Esophagus mucosa (tissue), 1 donor: ENCODE measurements around the gene HDAC8. TPM values are rescaled to one million over a fixed set of nuclear protein-coding genes. Genes with fewer than 3 reads are reported as not detected.
"Not testable (repeated sequence)": the region's sequence is repeated elsewhere in the genome, so short reads cannot be mapped to it uniquely, and the experiment has no call there.

ENCODE experiments used
- ATAC-seq: fragments of 200-7000 bp; cut with Tn5 transposase; one replicate; pipeline ENCODE4 v1.9.1; 2020
- total RNA-seq: library from RNA; stranded (reverse); gene quantifications from one replicate; pipeline ENCODE4 v1.2.4, GENCODE V29; 2023
- donor health status: DM: yes; HTN: yes; CAD: no.

Gene HDAC8
- total RNA-seq, 1 donor from 2014 or later = 17.9 TPM

GRCh38 chrX:72532366-72532765 lies 40.3 kb downstream of the HDAC8 start:
- ATAC-seq = no peak

- no peak for ATAC-seq
Measured at GRCh38 chrX:72526534-72527508, 45.8 kb downstream of the HDAC8 start.

GRCh38 chrX:72498782-72499181 lies 73.9 kb downstream of the HDAC8 start:
- no peak for ATAC-seq

DNA sequence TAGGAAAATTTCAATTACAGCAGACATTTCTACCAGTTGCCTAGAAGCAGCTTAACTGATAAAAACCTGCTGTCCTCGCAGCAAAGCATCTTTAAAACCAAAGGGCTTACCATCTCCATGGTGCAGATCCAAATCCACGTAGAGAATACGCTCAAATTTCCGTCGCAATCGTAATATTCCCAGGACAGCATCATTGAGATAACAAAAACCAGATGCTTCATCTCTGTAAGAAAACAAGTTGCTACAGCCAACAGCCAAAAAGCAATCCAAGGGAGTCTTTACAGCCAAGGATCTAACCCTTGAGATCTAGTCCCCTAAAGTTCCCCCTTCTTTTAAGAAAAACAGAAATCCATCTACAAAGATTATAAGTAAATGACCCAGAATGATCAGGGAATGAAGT lies 77.6 kb downstream of the HDAC8 start:
- ATAC-seq = no peak

- no peak for ATAC-seq
Measured at GRCh38 chrX:72492499-72492898, 80.1 kb downstream of the HDAC8 start.

- ATAC-seq = not testable (repeated sequence)
Measured at GRCh38 chrX:72490221-72490620, 82.4 kb downstream of the HDAC8 start.

DNA sequence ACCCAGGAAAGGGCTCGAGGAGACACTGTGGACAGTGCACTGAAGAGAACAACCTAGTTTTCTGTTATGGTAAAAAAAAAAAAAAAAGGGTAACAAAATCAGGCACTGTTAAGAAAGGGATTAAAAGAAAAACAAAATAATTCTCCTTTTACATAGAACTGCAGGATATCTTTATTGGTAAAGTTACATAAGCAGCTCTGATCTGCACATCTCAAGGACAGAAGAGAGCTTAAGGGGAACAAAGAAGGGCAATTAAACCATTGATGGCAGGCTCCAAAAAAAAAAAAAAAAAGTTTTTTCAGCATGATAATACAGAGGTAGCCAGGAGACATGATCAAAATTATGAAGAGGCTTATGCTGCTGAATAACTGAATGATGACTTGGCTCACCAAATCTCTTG lies 85.0 kb downstream of the HDAC8 start:
- ATAC-seq = no peak

DNA sequence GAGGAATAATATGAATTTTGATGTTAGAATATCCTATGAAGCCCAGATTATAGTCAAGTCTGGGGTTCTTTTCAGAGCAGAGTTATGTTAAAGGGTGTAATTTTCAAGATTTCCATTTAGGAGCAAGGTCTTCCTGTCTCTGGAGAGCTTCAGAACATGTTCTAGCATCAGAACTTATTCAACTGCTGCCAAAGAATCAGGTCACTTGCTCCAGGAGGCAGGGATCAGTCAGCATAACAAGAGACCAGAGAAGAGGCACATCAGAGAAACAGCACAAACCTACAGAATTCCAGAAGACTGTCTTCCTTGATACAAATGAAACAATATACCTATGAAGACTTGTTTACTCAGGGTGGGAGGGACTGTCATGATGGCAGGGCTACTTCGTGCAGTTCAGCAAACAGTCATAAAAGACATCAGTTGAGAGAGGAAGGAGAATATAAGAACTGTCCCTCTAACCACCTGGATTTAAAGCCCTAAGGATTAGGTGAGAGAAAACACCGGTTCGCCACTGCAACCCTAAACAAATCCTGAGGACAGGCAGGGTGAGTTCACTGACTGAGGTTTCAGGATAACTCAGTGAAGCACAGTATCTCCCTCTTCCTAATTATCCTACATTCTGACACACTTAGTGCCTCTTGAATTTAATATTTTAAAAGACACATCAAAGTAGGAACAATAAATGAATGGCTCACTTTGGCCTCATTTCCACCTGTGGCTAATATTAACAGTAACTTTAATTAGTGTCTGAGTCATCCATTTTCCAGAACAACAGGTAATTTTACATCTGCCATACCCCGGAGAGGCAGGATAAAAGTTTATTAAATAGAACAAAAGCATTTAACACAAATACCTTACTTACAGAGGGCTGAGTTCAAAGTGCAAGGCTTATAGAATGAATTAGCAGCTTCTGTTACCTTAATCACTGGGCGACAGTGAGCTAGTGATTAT lies 93.0 kb downstream of the HDAC8 start:
- ATAC-seq = peak; percentile 54

DNA sequence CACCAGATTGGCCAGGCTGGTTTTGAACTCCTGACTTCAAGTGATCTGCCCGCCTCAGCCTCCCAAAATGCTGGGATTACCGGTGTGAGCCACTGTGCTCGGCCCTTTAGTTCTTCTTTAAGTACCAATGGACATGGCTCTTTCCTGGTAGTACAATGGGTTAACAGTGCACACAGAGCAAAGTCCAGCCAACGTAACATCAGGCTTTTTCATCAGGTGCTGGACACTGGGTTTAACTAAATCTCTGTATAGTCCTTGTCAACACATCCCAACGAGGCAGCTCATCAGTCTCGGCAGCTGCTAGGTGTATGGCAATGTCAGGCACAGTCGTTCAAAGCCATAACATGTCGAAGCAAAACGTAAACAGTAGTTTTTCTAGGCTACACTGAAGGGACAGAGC lies 93.8 kb downstream of the HDAC8 start:
- no peak for ATAC-seq

- ATAC-seq = no peak
Measured at GRCh38 chrX:72478351-72478750, 94.3 kb downstream of the HDAC8 start.

GRCh38 chrX:72477781-72478181 lies 94.9 kb downstream of the HDAC8 start:
- ATAC-seq = no peak

- no peak for ATAC-seq
Measured at GRCh38 chrX:72477376-72477775, 95.3 kb downstream of the HDAC8 start.

DNA sequence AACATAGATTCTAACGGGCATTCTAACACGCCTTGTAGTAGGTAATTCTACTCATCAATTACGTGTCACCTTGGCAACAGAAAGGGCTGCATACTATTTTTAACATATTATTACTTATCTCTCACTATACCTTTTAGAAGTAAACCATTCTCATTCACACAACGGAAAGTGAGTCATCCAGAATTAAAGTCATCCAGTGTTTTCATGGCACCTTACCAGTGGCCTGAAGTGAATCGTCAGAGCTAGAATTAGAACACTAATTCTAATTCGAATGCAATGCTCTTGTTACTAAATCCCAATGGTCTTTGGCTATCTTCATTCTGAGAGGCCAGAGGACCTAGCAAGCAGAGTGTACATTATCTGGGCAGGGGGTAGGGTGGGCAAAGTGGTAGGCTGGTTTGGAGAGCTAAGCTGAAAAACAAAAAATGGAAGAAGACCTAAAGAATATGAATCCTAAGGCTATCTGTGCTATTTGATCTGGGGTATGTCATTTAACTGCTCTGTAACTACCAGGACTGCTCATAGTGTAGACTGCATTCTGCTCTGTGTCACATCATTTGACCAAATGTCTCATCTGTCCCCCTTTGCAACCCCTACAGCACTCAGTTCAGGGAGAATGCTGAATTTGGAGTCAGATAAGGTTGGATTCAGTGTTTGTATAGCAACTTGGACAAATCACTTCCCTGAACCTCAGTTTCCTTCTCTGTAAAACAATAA lies 96.5 kb downstream of the HDAC8 start:
- no peak for ATAC-seq

DNA sequence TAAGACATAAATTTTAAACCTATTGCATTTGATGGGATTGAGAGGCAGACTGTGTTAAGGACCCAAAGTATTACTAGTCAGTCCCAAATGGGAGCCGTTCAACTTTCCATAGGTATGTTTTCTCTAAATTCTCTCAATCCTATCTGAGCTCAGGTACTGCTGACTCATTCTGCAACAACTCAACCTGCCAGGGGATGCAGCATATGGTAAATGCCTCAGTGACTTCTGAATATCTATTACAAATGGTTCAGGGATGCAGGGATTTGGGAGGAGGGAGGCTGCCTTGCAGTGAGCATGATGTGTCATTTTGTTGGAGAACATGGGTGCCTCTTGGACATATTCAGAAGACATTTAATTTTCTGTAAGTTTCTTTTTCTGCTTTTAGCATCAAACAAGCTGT lies 97.3 kb downstream of the HDAC8 start:
- no peak for ATAC-seq

GRCh38 chrX:72470532-72471223 lies 102.0 kb downstream of the HDAC8 start:
- no peak for ATAC-seq

- no peak for ATAC-seq
Measured at GRCh38 chrX:72470117-72470516, 102.5 kb downstream of the HDAC8 start.

DNA sequence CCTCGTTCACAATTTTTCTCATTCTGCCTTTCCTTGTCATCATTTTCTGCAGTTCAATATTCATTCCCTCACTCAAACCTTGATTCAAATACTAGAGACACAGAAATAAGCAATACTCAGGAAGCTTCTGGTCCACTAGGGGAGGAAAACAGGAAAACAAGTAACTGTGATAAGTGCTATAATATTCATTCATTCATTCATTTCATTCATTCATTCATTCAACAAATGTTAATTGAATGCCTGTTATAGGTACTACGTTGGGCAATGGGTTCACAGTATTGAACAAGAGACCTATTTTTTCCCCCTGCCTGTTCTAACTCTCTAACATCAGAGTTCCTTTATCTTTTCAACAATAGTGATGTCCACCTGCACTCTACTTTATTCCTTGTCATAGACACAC lies 104.0 kb downstream of the HDAC8 start:
- ATAC-seq = no peak

GRCh38 chrX:72467135-72467534 lies 105.5 kb downstream of the HDAC8 start:
- ATAC-seq = no peak

GRCh38 chrX:72466493-72466892 lies 106.2 kb downstream of the HDAC8 start:
- ATAC-seq = no peak

DNA sequence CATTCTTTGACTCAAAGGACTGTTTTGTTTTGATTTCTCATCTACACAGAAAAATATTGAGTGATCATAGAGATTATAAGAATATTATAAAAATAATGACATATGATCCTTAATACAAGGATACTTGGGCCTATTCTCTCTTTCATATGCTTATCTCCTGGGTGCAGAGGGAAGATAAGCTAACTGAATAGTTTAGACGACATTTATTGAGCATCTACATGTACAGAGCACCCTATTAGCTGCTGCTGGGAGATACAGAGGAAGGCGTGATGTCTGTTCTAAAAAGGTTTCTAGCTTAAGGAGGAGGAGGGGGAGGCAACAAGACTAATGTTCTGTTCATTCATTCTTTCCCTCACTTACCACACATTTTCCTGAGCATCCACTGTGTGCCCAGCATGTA lies 106.8 kb downstream of the HDAC8 start:
- ATAC-seq = no peak

DNA sequence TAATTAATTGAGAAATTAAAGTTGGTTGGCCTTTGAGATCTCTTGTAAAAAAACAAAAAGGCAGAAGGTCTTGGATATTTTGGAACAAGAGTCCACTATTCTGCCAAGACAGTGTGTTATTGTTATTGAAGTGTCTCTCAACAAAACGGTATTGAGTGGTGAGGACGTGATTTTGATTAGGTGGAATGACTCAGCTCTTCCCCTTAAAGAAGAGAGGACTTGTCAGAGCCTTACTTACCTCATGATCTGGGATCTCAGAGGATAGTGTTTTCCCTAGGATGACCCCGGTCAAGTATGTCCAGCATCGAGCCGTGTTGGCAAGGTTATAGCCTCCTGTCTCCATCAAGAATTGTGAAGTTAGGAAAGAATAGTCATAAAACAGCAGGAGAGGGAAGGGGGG lies 110.9 kb downstream of the HDAC8 start:
- ATAC-seq = no peak

DNA sequence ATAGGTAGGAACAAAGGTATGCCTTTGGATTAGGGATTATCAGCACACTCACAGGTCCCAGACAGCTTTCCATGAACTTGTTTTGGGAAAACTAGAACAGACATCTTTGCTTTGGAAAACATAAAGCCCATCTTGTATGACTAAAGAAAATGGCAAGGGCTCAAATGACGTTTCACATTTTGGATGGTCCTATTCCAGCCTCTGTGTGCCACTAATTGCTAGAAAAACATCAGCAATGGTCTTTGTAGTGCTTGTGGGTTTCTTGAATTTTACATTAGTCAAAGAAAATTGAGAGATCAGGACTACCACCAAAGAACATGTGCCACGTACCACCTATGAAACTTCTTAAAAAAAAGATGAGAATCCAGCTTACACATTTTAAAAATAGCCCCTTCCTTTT lies 111.4 kb downstream of the HDAC8 start:
- no peak for ATAC-seq
